K562 (cell line): Measurements from ENCODE around the gene AP3S2. TPM values are rescaled to one million over a fixed set of nuclear protein-coding genes. Genes with fewer than 3 reads are reported as not detected.

ENCODE experiments used
- ETV6 ChIP-seq, 3 experiments: fragments of 150-350 bp in 1 of 3; sonication (generic) in 1 of 3; formaldehyde crosslinking in 1 of 3; IDR thresholded peaks; 2 replicates each; pipeline versions ENCODE4 v1.6.1 to v1.8.0; 2014 to 2022; ENCODE audit warnings: borderline replicate concordance in 2 of 3, low read depth in 2 of 3, antibody characterized with exemption in 1 of 3, low read length in 1 of 3, mild to moderate bottlenecking in 1 of 3, missing genetic modification reagents in 1 of 3
- PHB2 ChIP-seq: fragments of 450-650 bp; IDR thresholded peaks from 2 replicates; pipeline ENCODE4 v1.6.1; 2017; ENCODE audit warnings: low read depth
- PHF21A ChIP-seq: fragments of 450-650 bp; IDR thresholded peaks from 2 replicates; pipeline ENCODE4 v1.6.1; 2017; ENCODE audit warnings: low read depth, borderline replicate concordance
- PRPF4 ChIP-seq: fragments of 200-400 bp; formaldehyde crosslinking; IDR thresholded peaks from one replicate; pipeline ENCODE4 v1.6.1; 2017; ENCODE audit warnings: low read length, low read depth, mild to moderate bottlenecking; ENCODE audit not compliant: insufficient read depth, poor library complexity, severe bottlenecking
- ZNF239 ChIP-seq: fragments of 250-450 bp; sonication (Bioruptor Pico); IDR thresholded peaks from 2 replicates; pipeline ENCODE4 v1.4.0; 2020; ENCODE audit warnings: mild to moderate bottlenecking
- ZNF324 ChIP-seq: fragments of 250-450 bp; sonication (Bioruptor Pico); IDR thresholded peaks from 2 replicates; pipeline ENCODE4 v1.4.0; 2020; ENCODE audit warnings: mild to moderate bottlenecking
- polyA plus RNA-seq, 8 experiments: library from polyadenylated mRNA; depleted of rRNA in 4 of 8; stranded (reverse) in 5 of 8; unstranded in 3 of 8; fragments of >200 nt; fragmentation: Nextera tagmentation in 2 of 8; fragmentation: Illumina TruSeq in 1 of 8; extraction: Ambion mirVana in 2 of 8; extraction: Trizol in 1 of 8; gene quantifications; 2 replicates each; pipeline versions ENCODE4 v1.2.1 to v1.2.3, GENCODE V29; 2011 to 2014; ENCODE audit warnings: inconsistent platforms in 1 of 8, missing spikeins in 1 of 8
- total RNA-seq, 7 experiments: library from RNA; depleted of rRNA in 6 of 7; stranded (reverse); fragments of >200 nt in 6 of 7; fragmentation: Illumina TruSeq in 2 of 7; extraction: Trizol in 2 of 7; gene quantifications; 2 replicates each; pipeline versions ENCODE4 v1.2.1 to v1.2.3, GENCODE V29; 2011 to 2021; ENCODE audit warnings: low replicate concordance in 1 of 7
- TF ChIP-seq, protein P1 (sequence below): fragments of 450-650 bp; IDR thresholded peaks from 2 replicates; pipeline ENCODE4 v1.7.0; 2016; ENCODE audit warnings: borderline replicate concordance
- TF ChIP-seq, protein P2 (sequence below): fragments of 450-650 bp; IDR thresholded peaks from 2 replicates; pipeline ENCODE4 v1.6.1; 2017; ENCODE audit warnings: antibody characterized with exemption, mild to moderate bottlenecking

AP3S2 gene
- total and polyA plus RNA-seq, 9 of the 15 experiments (the other 6 are each of a cell fraction or from before 2014, with no cell fraction given), result 16.4 to 54.1 (median 37.4) TPM

DNA sequence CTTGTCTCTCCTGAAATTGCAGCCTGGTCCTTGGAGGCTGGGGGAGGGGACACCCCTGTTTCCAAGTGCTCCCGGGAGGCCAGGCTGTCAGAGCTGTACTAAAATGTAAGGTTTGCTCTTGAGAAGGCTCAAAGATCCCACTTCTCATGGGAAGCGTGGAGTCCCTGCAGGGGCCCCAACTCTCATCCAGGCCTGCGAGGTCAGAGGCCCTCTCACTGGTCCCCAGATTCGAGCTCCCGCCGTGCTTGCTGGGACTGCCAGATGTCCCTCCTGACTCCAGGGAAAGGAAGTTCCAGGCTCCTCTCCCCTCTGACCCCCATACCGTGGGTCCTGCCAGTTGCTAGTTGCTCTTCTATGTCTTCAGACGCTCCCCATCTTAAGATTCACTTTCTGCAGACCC lies 64.6 kb downstream of the AP3S2 start (continued):
- no peak for TF ChIP-seq PHB2
- TF ChIP-seq ZNF324, result no peak
- no peak for TF ChIP-seq PHF21A
- TF ChIP-seq ZNF239 (CRISPR knock-in tag), result no peak
- TF ChIP-seq, protein P1, sequence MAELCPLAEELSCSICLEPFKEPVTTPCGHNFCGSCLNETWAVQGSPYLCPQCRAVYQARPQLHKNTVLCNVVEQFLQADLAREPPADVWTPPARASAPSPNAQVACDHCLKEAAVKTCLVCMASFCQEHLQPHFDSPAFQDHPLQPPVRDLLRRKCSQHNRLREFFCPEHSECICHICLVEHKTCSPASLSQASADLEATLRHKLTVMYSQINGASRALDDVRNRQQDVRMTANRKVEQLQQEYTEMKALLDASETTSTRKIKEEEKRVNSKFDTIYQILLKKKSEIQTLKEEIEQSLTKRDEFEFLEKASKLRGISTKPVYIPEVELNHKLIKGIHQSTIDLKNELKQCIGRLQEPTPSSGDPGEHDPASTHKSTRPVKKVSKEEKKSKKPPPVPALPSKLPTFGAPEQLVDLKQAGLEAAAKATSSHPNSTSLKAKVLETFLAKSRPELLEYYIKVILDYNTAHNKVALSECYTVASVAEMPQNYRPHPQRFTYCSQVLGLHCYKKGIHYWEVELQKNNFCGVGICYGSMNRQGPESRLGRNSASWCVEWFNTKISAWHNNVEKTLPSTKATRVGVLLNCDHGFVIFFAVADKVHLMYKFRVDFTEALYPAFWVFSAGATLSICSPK, result no peak
- TF ChIP-seq, protein P2, sequence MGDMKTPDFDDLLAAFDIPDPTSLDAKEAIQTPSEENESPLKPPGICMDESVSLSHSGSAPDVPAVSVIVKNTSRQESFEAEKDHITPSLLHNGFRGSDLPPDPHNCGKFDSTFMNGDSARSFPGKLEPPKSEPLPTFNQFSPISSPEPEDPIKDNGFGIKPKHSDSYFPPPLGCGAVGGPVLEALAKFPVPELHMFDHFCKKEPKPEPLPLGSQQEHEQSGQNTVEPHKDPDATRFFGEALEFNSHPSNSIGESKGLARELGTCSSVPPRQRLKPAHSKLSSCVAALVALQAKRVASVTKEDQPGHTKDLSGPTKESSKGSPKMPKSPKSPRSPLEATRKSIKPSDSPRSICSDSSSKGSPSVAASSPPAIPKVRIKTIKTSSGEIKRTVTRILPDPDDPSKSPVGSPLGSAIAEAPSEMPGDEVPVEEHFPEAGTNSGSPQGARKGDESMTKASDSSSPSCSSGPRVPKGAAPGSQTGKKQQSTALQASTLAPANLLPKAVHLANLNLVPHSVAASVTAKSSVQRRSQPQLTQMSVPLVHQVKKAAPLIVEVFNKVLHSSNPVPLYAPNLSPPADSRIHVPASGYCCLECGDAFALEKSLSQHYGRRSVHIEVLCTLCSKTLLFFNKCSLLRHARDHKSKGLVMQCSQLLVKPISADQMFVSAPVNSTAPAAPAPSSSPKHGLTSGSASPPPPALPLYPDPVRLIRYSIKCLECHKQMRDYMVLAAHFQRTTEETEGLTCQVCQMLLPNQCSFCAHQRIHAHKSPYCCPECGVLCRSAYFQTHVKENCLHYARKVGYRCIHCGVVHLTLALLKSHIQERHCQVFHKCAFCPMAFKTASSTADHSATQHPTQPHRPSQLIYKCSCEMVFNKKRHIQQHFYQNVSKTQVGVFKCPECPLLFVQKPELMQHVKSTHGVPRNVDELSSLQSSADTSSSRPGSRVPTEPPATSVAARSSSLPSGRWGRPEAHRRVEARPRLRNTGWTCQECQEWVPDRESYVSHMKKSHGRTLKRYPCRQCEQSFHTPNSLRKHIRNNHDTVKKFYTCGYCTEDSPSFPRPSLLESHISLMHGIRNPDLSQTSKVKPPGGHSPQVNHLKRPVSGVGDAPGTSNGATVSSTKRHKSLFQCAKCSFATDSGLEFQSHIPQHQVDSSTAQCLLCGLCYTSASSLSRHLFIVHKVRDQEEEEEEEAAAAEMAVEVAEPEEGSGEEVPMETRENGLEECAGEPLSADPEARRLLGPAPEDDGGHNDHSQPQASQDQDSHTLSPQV, result no peak
- TF ChIP-seq PRPF4, result no peak
- no peak for TF ChIP-seq ETV6 (IDR thresholded peaks at IDR 0.05; ENCODE audit: borderline replicate concordance in 1 of 2, low read depth in 2 of 2, low read length in 1 of 2)
- TF ChIP-seq ETV6 (CRISPR knock-in tag; IDR thresholded peaks at IDR 0.05; ENCODE audit: borderline replicate concordance), result no peak
